Type B pancreatic cell (in vitro differentiated cells): ENCODE results near the gene RAD17. TPM values are rescaled to one million over a fixed set of nuclear protein-coding genes. Genes with fewer than 3 reads are reported as not detected.
A peak's percentile ranks its signal among the peaks of the same experiment; 100 is the strongest.
"Not testable (repeated sequence)": the region's sequence is repeated elsewhere in the genome, so short reads cannot be mapped to it uniquely, and the experiment has no call there.

Source experiments
- DNase-seq: peaks from one replicate; pipeline ENCODE4 v3.0.0; 2021; ENCODE audit warnings: mixed read lengths; ENCODE audit not compliant: unreplicated experiment; ENCODE audit errors: extremely low spot score
- H3K27ac Mint-ChIP-seq: 2 replicates; pipeline ENCODE4 v1.8.0; 2021; ENCODE audit warnings: mild to moderate bottlenecking, mixed read lengths
- H3K27me3 Mint-ChIP-seq: 2 replicates; pipeline ENCODE4 v1.8.0; 2021; ENCODE audit warnings: mixed read lengths
- H3K36me3 Mint-ChIP-seq: 2 replicates; pipeline ENCODE4 v1.8.0; 2021; ENCODE audit warnings: mixed read lengths
- H3K4me1 Mint-ChIP-seq: one replicate; pipeline ENCODE4 v1.8.0; 2021; ENCODE audit warnings: mixed read lengths; ENCODE audit not compliant: unreplicated experiment
- H3K4me3 Mint-ChIP-seq: 2 replicates; pipeline ENCODE4 v1.8.0; 2021; ENCODE audit warnings: mild to moderate bottlenecking, mixed read lengths
- H3K9me3 Mint-ChIP-seq: 2 replicates; pipeline ENCODE4 v1.8.0; 2021; ENCODE audit warnings: mixed read lengths
- CTCF ChIP-seq: fragments of 200-600 bp; sonication (generic); conservative IDR thresholded peaks from 2 replicates; pipeline ENCODE4 v1.5.0; 2021; ENCODE audit warnings: antibody characterized with exemption, mild to moderate bottlenecking
- total RNA-seq: library from RNA; stranded (reverse); gene quantifications from 2 replicates; pipeline ENCODE4 v1.2.1, GENCODE V29; 2021; ENCODE audit warnings: low replicate concordance

The RAD17 gene
- total RNA-seq, 1 donor from 2014 or later, result 30.9 TPM

- Mint-ChIP-seq H3K4me3 (peak overlapping the region; percentile 98), H3K4me1 (peaks cover 24% of the 10 kb centered on the region), H3K9me3 (no peaks in the 10 kb centered on the region), H3K36me3 (peaks cover 22% of the 10 kb centered on the region), H3K27ac (peak overlapping the region; percentile 98), H3K27me3 (no peaks in the 10 kb centered on the region)
- no peak for DNase-seq
- TF ChIP-seq CTCF, result no peak
Measured at GRCh38 chr5:69368458-69369339, 919 bp upstream of the RAD17 start.

- not testable (repeated sequence) for H3K36me3 Mint-ChIP-seq, DNase-seq, H3K27me3 Mint-ChIP-seq, H3K9me3 Mint-ChIP-seq
- H3K27ac Mint-ChIP-seq, result peak overlapping the region; percentile 98
- H3K4me1 Mint-ChIP-seq, result peaks cover 22% of the 10 kb centered on the region
- H3K4me3 Mint-ChIP-seq, result peak overlapping the region; percentile 96
Measured at GRCh38 chr5:69370335-69370734, 717 bp downstream of the RAD17 start.

GRCh38 chr5:69372394-69372793 lies 2.8 kb downstream of the RAD17 start:
- Mint-ChIP-seq H3K27me3 (no peaks in the 10 kb centered on the region), H3K36me3 (peaks cover 8% of the 10 kb centered on the region), H3K9me3 (no peaks in the 10 kb centered on the region), H3K4me1 (peaks cover 15% of the 10 kb centered on the region), H3K27ac (no peak overlapping the region), H3K4me3 (peak overlapping the region; percentile 19)
- no peak for TF ChIP-seq CTCF
- DNase-seq, result no peak

GRCh38 chr5:69374911-69375446 lies 5.4 kb downstream of the RAD17 start:
- Mint-ChIP-seq H3K9me3 (no peaks in the 10 kb centered on the region), H3K27me3 (no peaks in the 10 kb centered on the region), H3K4me1 (peaks cover 9% of the 10 kb centered on the region), H3K36me3 (peaks cover 11% of the 10 kb centered on the region), H3K4me3 (no peak overlapping the region), H3K27ac (no peak overlapping the region)
- no peak for TF ChIP-seq CTCF
- DNase-seq, result no peak

- no peaks in the 10 kb centered on the region for H3K9me3 Mint-ChIP-seq
- H3K4me1 Mint-ChIP-seq, result no peaks in the 10 kb centered on the region
- H3K36me3 Mint-ChIP-seq, result peaks cover 15% of the 10 kb centered on the region
- no peak overlapping the region for H3K27ac Mint-ChIP-seq
- no peaks in the 10 kb centered on the region for H3K27me3 Mint-ChIP-seq
- DNase-seq, result no peak
- no peak for TF ChIP-seq CTCF
- no peak overlapping the region for H3K4me3 Mint-ChIP-seq
Measured at GRCh38 chr5:69378376-69378775, 8.8 kb downstream of the RAD17 start.

- no peaks in the 10 kb centered on the region for H3K9me3 Mint-ChIP-seq
- no peak overlapping the region for H3K27ac Mint-ChIP-seq
- no peak overlapping the region for H3K4me3 Mint-ChIP-seq
- no peak for DNase-seq
- no peaks in the 10 kb centered on the region for H3K4me1 Mint-ChIP-seq
- H3K36me3 Mint-ChIP-seq, result peaks cover 25% of the 10 kb centered on the region
- no peak for TF ChIP-seq CTCF
- H3K27me3 Mint-ChIP-seq, result no peaks in the 10 kb centered on the region
Measured at GRCh38 chr5:69404659-69405330, 35.2 kb downstream of the RAD17 start.
